Anterior cingulate cortex (tissue), 58 donors: ENCODE results near the gene TBX10.

Source experiments
- DNase-seq, 58 donors: peaks; one replicate each; lab custom pipeline; 2025; lab: John Stamatoyannopoulos, UW

Gene TBX10

GRCh38 chr11:67583247-67584204 is 56.0 kb downstream of the TBX10 start, which contains the start of gene GSTP1:
TSS of gene GSTP1 (plus strand) at chr11:67583812. CDS start at chr11:67583844, 32 bp downstream.
- DNase-seq = peak; percentile 13 to 90 (median 80)

GRCh38 chr11:67582011-67582410 is 57.6 kb downstream of the TBX10 start:
- DNase-seq = no peak

GRCh38 chr11:67581469-67581868 is 58.1 kb downstream of the TBX10 start:
- DNase-seq = no peak
